Kidney epithelial cell (primary cell): ENCODE results near the gene TNFRSF21. TPM values are rescaled to one million over a fixed set of nuclear protein-coding genes. Genes with fewer than 3 reads are reported as not detected.

ENCODE experiments used
- DNase-seq: peaks from one replicate; pipeline ENCODE4 v3.0.0-alpha.2; 2010; ENCODE audit warnings: low read depth
- H3K27me3 ChIP-seq: 2 replicates; pipeline ENCODE4 v1.6.0; 2011; ENCODE audit warnings: low read length; ENCODE audit not compliant: control insufficient read depth, insufficient read depth
- H3K36me3 ChIP-seq: 2 replicates; pipeline ENCODE4 v1.5.1; 2011; ENCODE audit warnings: low read length; ENCODE audit not compliant: control insufficient read depth, insufficient read depth
- H3K4me3 ChIP-seq: 2 replicates; pipeline ENCODE4 v1.5.1; 2011; ENCODE audit warnings: low read depth, mild to moderate bottlenecking, control low read depth, low read length
- CTCF ChIP-seq: IDR thresholded peaks from 2 replicates; pipeline ENCODE4 v1.5.1; 2011; ENCODE audit warnings: mild to moderate bottlenecking, moderate library complexity, low read length, control low read depth, inconsistent platforms; ENCODE audit not compliant: insufficient read depth, poor library complexity, severe bottlenecking
- total RNA-seq: library from RNA; depleted of rRNA; stranded (reverse); fragments of >200 nt; gene quantifications from 2 replicates; pipeline ENCODE4 v1.2.3, GENCODE V29; 2015

TNFRSF21 gene
- total RNA-seq, 1 donor from 2014 or later = 54.6 TPM

- no peak for TF ChIP-seq CTCF
- no peak for DNase-seq
- H3K27me3 ChIP-seq = no peaks in the 10 kb centered on the region
- peaks cover 1% of the 10 kb centered on the region for H3K36me3 ChIP-seq
- H3K4me3 ChIP-seq = no peak overlapping the region
Measured at GRCh38 chr6:47290124-47290834, 19.4 kb downstream of the TNFRSF21 start.

- no peak for DNase-seq
- peaks cover 6% of the 10 kb centered on the region for H3K36me3 ChIP-seq
- TF ChIP-seq CTCF = no peak
- H3K27me3 ChIP-seq = no peaks in the 10 kb centered on the region
- H3K4me3 ChIP-seq = no peak overlapping the region
Measured at GRCh38 chr6:47288267-47289090, 21.2 kb downstream of the TNFRSF21 start.

GRCh38 chr6:47286301-47286700 lies 23.4 kb downstream of the TNFRSF21 start:
- no peaks in the 10 kb centered on the region for H3K27me3 ChIP-seq
- no peak for DNase-seq
- no peak for TF ChIP-seq CTCF
- peaks cover 6% of the 10 kb centered on the region for H3K36me3 ChIP-seq
- no peak overlapping the region for H3K4me3 ChIP-seq

GRCh38 chr6:47283993-47284392 lies 25.7 kb downstream of the TNFRSF21 start:
- no peak for TF ChIP-seq CTCF
- H3K36me3 ChIP-seq = peaks cover 6% of the 10 kb centered on the region

GRCh38 chr6:47278545-47278944 lies 31.2 kb downstream of the TNFRSF21 start:
- H3K36me3 ChIP-seq = peaks cover 5% of the 10 kb centered on the region
- no peaks in the 10 kb centered on the region for H3K27me3 ChIP-seq
- TF ChIP-seq CTCF = no peak
- H3K4me3 ChIP-seq = no peak overlapping the region
- DNase-seq = peak; percentile 10

More at GRCh38 chr6:47283993-47284392, 25.7 kb downstream of the TNFRSF21 start:
- no peak for DNase-seq
- Histone ChIP-seq H3K27me3 (no peaks in the 10 kb centered on the region), H3K4me3 (no peak overlapping the region)
